ENCODE results near the gene KLHL5. TPM values are rescaled to one million over a fixed set of nuclear protein-coding genes. Genes with fewer than 3 reads are reported as not detected.

Gene KLHL5
- polyA plus RNA-seq, 3 donors: 16.7 to 32.2 (median 23.3) TPM

- Mint-ChIP-seq H3K27ac (peak overlapping the region in 1 of 7 donors; percentile 7), H3K36me3 (peaks cover 0 to 5% of the 10 kb centered on the region in 2 donors), H3K4me1 (peaks cover 2% of the 10 kb centered on the region), H3K4me3 (no peak overlapping the region), H3K27me3 (ENCODE audit: low read depth in 3 of 3) (no peaks in the 10 kb centered on the region), H3K9me3 (no peaks in the 10 kb centered on the region)
- Histone ChIP-seq H3K4me2 (replicated peaks; ENCODE audit: extremely low read depth, low read length, poor library complexity, severe bottlenecking) (no peak overlapping the region), H3K79me2 (ENCODE audit: insufficient read depth, low read length) (peaks cover 2% of the 10 kb centered on the region), H4K20me1 (ENCODE audit: insufficient read depth, low read length) (peaks cover 65% of the 10 kb centered on the region), H3K27me3 (ENCODE audit: control insufficient read depth in 2 of 2, insufficient read depth in 2 of 2, low read length in 2 of 2) (no peaks in the 10 kb centered on the region), H3K4me1 (ENCODE audit: control insufficient read depth in 1 of 2, insufficient read depth in 2 of 2, low read length in 2 of 2) (no peaks in the 10 kb centered on the region), H3K9me3 (replicated peaks in 1 of 2; ENCODE audit: control insufficient read depth in 1 of 2, insufficient read depth in 1 of 2, low read length in 2 of 2) (no peaks in the 10 kb centered on the region), H3K27ac (ENCODE audit: low read depth in 1 of 2, low read length in 2 of 2) (no peak overlapping the region), H3K9ac (ENCODE audit: insufficient read depth, low read length, poor library complexity, severe bottlenecking) (no peak overlapping the region), H2AFZ (ENCODE audit: insufficient read depth, low read depth, low read length, poor library complexity, severe bottlenecking) (no peak overlapping the region), H3K4me3 (replicated peaks in 1 of 3; ENCODE audit: low read depth in 2 of 3, low read length in 3 of 3) (no peak overlapping the region), H3K36me3 (replicated peaks in 1 of 2; ENCODE audit: control insufficient read depth in 1 of 2, insufficient read depth in 2 of 2, low read length in 2 of 2) (no peaks in the 10 kb centered on the region)
- no peak for TF ChIP-seq CTCF (IDR thresholded peaks at IDR 0.05)
- no peak for DNase-seq
- intact Hi-C loops (cut with micrococcal nuclease): no loop called here
- 100% methylated on average over 2 of the region's 4 CpGs for WGBS (ENCODE audit: insufficient coverage)
Measured at GRCh38 chr4:39062770-39063097, 702 bp downstream of the KLHL5 start.

- no peak overlapping the region for H3K4me3 Mint-ChIP-seq
- Histone ChIP-seq H3K9ac (ENCODE audit: insufficient read depth, low read length, poor library complexity, severe bottlenecking) (no peak overlapping the region), H3K27me3 (ENCODE audit: control insufficient read depth in 2 of 2, insufficient read depth in 2 of 2, low read length in 2 of 2) (no peaks in the 10 kb centered on the region), H3K4me3 (replicated peaks in 1 of 3; ENCODE audit: low read depth in 2 of 3, low read length in 3 of 3) (no peak overlapping the region), H3K4me2 (replicated peaks; ENCODE audit: extremely low read depth, low read length, poor library complexity, severe bottlenecking) (no peak overlapping the region), H3K36me3 (replicated peaks in 1 of 2; ENCODE audit: control insufficient read depth in 1 of 2, insufficient read depth in 2 of 2, low read length in 2 of 2) (no peaks in the 10 kb centered on the region), H2AFZ (ENCODE audit: insufficient read depth, low read depth, low read length, poor library complexity, severe bottlenecking) (no peak overlapping the region), H3K79me2 (ENCODE audit: insufficient read depth, low read length) (no peaks in the 10 kb centered on the region), H3K4me1 (ENCODE audit: control insufficient read depth in 1 of 2, insufficient read depth in 2 of 2, low read length in 2 of 2) (peaks cover 0 to 2% of the 10 kb centered on the region in 2 donors), H4K20me1 (ENCODE audit: insufficient read depth, low read length) (peaks cover 66% of the 10 kb centered on the region), H3K27ac (ENCODE audit: low read depth in 1 of 2, low read length in 2 of 2) (no peak overlapping the region), H3K9me3 (replicated peaks in 1 of 2; ENCODE audit: control insufficient read depth in 1 of 2, insufficient read depth in 1 of 2, low read length in 2 of 2) (no peaks in the 10 kb centered on the region)
- H3K27ac Mint-ChIP-seq: peak overlapping the region in 1 of 7 donors; percentile 66
- DNase-seq: no peak
- peaks cover 8% of the 10 kb centered on the region for H3K4me1 Mint-ChIP-seq
- intact Hi-C loops (cut with micrococcal nuclease): no loop called here
- no peaks in the 10 kb centered on the region for H3K9me3 Mint-ChIP-seq
- H3K36me3 Mint-ChIP-seq: peaks cover 0 to 5% of the 10 kb centered on the region in 2 donors
- TF ChIP-seq CTCF (IDR thresholded peaks at IDR 0.05): no peak
- no peaks in the 10 kb centered on the region for H3K27me3 Mint-ChIP-seq (ENCODE audit: low read depth in 3 of 3)
Measured at GRCh38 chr4:39063430-39063829, 1.4 kb downstream of the KLHL5 start.

All from CD14-positive monocyte (primary cell).